HG03432 (cell line): ENCODE data around the gene KLB.
"Not testable (repeated sequence)": the region's sequence is repeated elsewhere in the genome, so short reads cannot be mapped to it uniquely, and the experiment has no call there.

Experiments used
- ATAC-seq: cut with Tn5 transposase; IDR thresholded peaks from one replicate; pipeline ENCODE4 v1.9.1; 2021; ENCODE audit warnings: mild to moderate bottlenecking, moderate library complexity; ENCODE audit not compliant: unreplicated experiment

The KLB gene

GRCh38 chr4:39425297-39425696, 18.6 kb downstream of the KLB start:
- ATAC-seq = not testable (repeated sequence)

- ATAC-seq = no peak
Observed at GRCh38 chr4:39426728-39427127, 20.0 kb downstream of the KLB start.

GRCh38 chr4:39427520-39428114, 20.9 kb downstream of the KLB start:
- ATAC-seq = no peak

- no peak for ATAC-seq
Observed at GRCh38 chr4:39429476-39430334, 23.0 kb downstream of the KLB start.

GRCh38 chr4:39433878-39434492, 27.3 kb downstream of the KLB start:
- ATAC-seq = no peak

- no peak for ATAC-seq
Observed at GRCh38 chr4:39435659-39436563, 29.2 kb downstream of the KLB start.

GRCh38 chr4:39441593-39441992, 34.9 kb downstream of the KLB start:
- no peak for ATAC-seq

GRCh38 chr4:39442998-39443397, 36.3 kb downstream of the KLB start:
- no peak for ATAC-seq

GRCh38 chr4:39446483-39446841, 39.7 kb downstream of the KLB start:
- no peak for ATAC-seq

GRCh38 chr4:39446842-39447573, 40.3 kb downstream of the KLB start:
- ATAC-seq = peak; percentile 91

GRCh38 chr4:39450618-39451017, 43.9 kb downstream of the KLB start:
- no peak for ATAC-seq

- ATAC-seq = no peak
Observed at GRCh38 chr4:39451423-39452023, 44.8 kb downstream of the KLB start.

GRCh38 chr4:39452153-39452859, 45.6 kb downstream of the KLB start:
- ATAC-seq = no peak

- ATAC-seq = no peak
Observed at GRCh38 chr4:39452860-39453587, 46.3 kb downstream of the KLB start.

GRCh38 chr4:39453738-39454137, 47.0 kb downstream of the KLB start:
- ATAC-seq = no peak

- no peak for ATAC-seq
Observed at GRCh38 chr4:39455486-39455885, 48.8 kb downstream of the KLB start.

GRCh38 chr4:39456946-39457763, 50.4 kb downstream of the KLB start:
- ATAC-seq = no peak

GRCh38 chr4:39458161-39458504, 51.4 kb downstream of the KLB start:
- ATAC-seq = peak; percentile 1
